Measurements from ENCODE around the gene EEF2.

EEF2 gene

DNA sequence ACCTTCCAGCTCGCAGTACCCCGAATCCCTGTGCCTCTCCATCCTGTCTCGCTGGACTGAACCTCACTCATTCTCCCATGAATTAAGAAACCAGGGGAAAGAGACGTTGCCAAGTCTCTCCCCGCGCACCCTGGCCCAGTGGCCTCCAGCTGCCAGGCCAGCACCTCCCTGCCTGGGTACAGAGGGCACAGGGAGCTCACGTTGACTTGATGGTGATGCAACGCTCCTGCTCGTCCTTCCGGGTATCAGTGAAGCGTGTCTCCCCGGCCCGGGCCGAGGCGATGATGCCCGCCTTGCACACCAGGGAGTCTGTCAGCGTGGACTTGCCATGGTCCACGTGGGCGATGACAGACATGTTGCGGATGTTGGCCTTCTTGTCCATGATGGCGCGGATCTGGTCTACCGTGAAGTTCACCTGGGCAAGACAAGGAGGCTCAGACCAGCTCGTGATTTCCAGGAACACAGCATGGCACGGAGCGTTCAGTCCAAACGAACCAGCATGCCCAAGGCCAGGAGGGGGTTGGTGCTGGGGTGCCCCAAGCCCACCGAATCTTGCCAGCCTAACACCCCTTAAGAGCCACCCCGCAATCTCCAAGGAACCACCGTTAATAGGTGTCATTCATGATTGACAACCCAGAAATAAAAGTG, 1.2 kb downstream of the EEF2 start:
- DNase-seq = no peak

DNA sequence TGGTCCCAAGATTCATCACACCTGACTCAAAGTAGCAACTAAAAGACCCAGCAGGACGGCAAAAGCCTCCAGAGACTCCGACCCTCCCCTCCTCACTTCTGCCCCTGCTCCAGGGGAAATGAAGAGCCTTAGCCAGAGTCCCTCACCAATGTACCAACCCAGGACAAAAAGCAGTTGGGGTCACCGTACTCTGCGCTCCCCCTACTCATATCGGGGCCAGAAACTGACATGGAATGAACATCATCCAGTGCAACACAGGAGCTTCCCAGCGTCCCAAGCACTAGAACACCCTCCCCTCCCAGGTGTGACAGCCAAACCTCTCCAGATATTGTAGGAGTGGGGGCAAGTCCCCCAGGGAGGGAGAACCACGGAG, 1.7 kb downstream of the EEF2 start:
- DNase-seq = no peak

DNA sequence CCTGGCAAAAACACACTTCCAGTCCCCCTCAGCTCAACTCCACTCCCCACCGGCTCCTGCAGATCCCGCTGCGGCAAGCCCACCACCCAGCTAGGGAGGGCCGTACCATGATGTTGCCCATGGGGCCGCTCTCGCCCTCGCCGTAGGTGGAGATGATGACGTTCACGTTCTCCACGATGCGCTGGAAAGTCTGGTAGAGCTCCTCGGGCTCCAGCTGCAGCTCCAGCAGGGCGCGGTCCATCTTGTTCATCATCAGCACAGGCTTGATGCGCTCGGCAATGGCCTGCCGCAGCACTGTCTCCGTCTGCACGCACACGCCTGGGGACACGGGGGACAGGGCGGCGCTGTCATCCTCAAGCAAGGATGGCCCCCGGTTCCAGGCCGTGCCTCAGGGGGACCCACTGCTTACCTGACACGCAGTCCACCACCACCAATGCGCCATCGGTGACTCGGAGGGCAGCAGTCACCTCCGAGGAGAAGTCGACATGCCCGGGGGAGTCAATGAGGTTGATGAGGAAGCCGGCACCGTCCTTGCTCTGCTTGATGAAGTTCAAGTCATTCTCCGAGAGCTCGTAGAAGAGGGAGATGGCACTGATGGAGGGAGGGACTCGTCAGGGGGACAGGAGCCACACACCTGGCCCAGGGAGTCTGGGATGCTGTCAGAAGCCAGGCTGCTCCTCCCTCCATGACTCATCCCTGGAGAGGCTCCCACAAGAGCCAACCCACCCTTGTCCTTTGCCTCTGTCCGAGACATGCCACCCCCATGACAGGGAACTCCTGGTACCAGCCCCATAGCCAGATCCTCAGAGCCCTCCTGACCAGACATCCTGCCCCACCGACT, 2.3 kb downstream of the EEF2 start:
- DNase-seq = no peak

DNA sequence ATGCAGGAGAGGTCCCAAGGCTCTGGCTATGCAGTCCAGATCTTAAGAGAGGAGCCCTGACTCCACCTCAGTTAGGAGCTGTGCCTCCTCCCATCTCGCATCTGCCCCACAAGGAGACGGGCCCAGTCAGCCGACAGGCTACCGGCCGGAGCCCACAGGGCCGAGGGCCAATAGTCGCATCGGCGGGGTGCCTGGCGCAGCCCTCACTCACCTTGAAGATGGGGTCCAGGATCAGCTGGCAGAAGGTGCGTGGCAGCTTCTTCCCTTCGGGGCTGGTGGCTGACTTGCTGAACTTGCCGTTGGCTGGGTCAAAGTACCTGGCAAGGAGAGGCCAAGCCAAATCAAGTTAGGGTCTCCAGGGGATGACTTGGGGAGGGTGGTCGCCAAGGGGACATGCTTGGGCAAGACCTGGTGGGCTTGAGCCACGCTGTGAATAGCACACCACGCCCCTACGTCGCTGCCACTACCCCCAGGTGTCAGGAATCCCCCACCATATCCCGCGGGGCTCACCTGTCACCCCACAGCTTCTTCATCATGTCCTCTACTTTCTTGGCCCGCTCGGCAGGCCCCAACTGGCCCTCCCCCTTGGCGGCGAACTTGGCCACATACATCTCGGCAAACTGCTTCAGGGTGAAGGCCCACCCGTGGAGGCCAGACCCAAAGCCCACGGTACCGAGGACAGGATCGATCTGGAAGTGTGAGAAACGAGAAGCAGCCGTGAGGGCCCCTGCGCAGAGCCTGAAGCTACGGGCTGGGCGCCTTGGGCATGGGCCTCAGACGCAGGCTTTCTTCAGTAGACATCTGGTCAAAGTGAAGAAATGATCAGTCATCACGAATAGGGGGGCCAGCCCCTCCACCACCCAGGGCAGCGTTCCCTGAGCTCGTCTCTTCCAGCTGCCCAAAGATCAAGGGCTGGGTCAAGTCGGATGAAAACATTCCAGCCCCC, 3.3 kb downstream of the EEF2 start:
- DNase-seq = no peak

DNA sequence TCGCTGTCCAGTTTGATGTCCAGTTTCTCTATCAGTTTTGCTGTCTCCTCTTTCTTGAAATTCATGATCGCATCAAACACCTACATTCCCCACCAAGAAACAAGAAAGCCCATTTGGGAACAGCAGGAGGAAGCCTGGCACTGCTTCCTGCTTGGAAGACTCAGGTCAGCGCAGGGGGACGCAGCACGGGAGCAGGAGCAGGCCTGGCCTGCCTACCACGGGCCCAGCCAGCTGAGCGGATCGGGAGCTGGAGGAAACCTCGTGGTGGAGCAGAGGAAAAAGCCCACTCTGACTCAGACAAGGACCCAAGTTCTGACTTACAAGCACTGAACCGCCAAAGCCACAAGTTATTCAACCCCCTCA, 3.9 kb downstream of the EEF2 start:
- no peak for DNase-seq

DNA sequence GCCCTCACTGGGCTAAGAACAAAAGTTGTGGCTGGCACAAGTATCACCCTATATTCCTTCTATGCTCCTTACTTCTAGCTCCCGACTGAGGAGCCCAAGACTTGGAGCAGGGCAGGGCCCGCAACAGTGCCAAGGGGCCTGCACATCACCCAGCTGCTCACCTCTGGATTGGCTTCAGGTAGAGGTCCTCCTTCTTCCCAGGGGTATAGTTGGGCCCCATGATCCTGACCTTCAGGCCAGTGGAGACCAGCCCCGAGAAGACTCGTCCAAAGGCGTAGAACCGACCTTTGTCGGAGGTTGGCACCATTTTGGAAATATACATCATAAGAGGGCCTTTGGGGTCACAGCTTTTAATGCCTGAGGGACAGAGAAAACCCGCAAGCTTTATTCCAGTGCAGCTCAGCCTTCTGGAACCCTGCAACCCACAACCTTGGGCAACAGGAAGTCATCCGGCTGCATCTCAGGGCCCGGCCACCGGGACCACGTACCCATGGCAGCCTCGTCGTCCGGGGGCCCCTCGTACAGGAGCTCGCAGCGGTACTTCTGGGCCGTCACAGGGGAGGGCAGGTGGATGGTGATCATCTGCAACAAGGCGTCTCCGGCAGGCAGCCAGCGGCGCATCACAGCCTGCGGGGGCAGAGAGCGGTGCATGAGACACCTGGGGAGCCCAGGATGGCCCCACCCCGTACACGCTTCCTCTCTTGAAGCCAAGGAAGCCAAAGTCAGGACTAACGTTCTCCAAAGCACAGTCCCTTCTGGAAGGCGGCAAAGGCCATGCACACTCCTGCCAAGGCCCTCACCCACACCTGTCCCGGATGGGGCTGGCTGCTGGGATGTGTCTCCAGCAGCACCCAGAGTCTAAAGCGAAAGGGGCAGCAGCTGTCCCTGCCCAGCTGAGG, 4.7 kb downstream of the EEF2 start:
- DNase-seq = no peak

DNA sequence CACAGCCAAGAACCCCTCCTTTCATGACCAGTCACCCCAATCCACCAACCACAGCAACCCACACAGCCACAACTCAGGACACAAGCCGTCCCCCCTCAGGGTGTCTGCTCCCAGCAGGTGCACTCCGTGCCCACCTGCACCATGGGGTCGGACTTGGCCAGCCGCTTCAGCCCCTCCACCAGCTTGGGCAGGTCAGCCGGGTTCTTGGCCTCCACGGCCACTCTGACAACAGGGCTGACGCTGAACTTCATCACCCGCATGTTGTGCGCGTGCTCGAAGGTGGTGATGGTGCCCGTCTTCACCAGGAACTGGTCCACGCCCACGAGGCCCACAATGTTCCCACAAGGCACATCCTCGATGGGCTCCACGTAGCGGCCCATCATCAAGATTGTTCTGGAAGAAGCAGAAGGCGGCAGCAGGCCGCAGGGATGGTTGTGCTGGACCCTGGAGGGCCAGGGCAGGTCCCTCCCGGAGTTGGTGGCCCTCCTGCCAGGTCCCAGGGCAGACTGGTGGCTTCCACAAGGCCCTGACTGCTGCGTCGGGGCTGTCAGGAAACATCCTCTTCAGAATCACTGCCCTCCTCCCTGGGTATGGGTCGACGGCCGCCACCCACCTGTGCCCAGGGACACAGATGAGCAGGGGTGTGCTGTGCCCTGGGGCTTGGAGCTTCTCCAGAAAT, 5.5 kb downstream of the EEF2 start:
- DNase-seq = no peak

DNA sequence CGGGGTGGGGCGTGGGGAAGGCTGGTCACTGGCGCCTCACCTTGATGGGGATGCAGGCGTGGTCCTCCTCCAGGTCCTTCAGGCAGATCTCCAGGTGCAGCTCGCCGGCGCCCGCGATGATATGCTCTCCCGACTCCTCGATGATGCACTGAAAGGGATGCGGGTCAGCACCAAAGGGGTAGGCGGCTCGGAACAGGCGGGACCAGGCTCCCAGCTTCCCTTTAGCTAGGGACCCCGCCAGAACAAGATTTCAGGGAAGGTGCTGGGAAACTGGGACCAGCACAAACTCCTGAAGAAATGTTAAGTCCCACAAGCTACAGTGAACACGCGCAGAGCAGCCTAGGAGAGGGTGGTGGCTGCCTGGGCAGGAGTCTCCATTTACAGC, 6.0 kb downstream of the EEF2 start:
- DNase-seq = no peak

DNA sequence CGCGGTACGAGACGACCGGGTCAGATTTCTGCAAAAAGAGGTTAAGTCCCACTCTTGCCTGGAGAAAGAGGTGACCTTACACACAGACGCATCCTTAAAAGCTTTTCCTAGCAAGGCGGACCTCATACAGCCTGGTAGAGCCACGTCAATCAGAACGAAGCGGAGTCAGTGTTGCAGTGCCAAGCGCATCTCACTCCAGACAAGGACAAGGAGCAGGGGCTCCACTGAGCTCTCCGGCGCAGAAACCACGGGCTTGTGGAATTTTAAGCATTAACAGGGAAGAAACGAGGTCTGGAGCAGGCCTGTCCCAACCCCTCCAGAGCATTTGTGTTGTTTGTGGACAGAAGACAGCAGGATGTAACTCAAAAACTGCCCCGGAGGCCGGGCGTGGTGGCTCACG, 7.1 kb downstream of the EEF2 start:
- no peak for DNase-seq

DNA sequence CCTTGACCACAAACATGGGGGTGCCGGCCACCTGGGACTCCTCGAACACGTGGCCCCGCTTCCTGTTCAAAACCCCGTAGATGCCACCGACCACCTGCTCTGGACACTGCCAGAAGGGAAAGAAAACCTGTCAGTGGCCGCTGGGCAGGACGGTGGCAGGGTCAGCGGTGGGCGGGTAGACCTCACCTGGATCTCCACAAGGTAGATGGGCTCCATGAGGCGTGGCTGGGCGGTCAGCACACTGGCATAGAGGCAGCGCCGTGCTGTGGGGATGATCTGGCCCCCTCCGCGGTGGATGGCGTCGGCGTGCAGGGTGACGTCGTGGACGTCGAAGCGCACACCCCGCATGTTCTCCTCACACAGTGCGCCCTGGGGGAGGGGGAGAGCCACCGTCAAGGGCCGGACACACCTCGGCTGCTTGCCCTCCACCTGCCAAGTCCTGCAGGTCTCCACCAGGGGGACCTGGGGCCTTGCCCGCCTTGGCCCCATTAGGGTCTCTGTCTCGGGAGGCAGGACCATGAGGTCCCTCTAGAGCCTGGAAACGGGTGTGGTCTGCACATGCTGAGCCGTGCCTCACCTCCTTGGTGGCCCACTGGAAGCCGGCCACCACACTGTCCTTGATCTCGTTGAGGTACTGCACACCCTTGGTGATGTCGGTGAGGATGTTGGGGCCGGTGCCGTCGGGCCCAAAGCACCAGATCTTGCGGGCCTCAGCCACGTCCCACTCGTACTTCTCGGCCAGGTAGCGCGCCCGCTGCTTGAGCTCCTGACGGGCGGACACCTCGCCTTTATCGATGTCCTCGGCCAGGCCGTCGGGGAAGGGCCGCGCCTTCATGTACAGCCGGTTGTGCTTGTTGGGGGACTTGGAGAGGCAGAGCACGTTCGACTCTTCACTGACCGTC, 7.8 kb downstream of the EEF2 start:
- no peak for DNase-seq

DNA sequence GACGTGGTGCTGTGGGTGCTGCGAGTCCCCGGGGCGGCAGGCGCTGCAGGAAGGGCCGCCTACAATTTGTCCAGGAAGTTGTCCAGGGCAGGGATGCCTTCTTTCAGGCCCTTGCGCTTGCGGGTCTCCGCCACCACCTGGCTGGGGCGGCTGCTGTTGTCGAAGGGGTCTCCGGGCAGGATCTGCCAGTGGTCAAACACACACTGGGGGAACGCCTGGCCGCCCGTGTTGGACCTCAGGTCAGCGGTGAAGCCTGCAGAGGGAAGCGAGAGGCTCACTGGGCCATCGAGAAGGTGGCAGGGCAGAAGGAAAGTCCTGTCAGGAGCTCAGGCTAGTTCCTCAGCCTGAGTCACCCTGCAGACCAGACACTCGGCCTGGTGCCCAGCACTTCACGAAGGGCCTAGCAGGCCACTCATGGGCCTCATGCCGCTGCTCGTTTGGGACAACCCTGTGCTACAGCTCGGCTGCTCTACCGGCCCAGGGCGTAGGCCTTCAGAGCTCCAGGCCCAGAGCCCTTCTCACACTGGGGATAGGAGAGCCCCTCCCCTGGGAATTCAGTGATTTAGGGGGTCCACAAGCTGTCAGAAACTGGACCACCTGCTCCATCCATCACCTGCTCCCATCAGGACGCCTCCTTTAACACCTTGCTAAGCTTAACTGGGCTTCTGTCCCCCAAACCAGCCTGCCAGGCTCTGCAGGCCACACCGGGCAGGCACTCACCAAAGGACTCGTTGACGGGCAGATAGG, 8.6 kb downstream of the EEF2 start:
- DNase-seq = no peak

DNA sequence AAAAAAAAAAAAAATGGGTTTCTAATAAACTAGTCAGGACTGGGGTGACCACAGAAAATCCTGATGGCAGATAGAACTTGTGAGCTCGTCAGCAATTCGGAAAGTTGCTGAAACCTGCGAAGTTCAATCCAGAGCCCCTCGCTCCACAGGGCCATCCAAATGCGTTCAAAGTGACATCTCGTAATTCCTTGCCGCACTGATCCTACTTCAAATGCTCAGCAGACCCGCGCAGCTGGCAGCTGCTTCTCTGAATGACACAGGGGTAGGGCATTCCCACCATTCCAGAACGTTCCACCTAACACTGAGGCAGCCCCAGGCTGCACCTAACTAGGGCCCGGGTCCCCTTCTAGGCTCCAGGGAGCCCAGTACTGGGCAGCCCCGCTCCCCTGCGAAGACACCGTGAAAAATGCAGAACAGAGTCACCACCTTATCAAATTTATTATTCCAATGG, 9.6 kb downstream of the EEF2 start:
- no peak for DNase-seq

DNA sequence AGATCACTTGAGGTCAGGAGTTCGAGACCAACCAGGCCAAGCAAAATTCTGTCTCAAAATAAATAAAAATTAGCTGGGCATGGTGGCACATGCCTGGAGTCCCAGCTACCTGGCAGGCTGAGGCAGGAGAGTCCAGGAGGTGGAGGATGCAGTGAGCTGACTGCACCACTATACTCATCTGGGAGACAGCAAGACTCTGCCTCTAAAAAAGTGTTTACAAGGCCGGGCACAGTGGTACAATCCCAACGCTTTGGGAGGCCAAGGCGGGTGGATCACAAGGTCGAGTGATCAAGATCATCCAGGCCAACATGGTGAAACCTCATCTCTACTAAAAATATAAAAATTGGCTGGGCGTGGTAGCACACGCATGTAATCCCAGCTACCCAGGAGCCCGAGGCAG, 10.1 kb downstream of the EEF2 start:
- no peak for DNase-seq

DNA sequence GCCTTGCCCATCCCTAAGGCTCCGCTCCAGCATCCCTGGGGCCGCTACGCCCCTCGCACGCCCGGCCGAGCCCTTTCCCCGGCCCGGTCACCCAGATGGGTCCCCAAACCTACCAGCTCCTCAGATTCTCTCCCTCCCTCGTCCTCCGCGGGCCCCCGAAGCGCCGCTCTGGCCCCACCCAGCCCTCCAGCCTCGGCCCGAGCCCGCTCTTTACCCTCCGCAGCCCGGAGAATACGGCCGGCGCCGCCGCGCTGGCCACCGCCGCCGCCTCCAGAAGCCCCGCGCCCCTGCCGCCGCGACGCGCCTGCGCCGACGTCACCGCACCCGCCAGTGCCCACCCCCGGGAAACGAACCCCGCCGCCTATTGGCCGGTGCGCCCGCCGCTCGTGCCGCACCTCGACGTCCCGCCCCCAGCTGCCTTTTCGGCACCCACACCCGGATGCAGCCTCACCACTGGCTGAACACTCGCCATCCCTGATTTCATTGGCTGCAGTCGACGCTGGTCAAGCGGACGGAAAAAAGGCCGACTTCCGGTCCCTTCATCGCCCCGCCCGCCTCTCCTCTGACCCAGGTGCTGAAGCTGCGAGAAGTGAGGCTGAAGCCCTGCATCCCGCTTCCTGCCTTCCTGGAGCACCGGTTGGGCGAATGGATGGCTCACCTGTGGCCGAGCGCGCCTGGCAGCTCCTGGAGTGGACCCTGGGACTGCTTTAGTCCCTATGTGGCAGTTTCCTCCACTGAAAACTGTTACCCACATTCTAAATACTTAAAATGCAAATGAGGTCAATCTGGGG, 14.3 kb downstream of the EEF2 start, which contains the start of gene DAPK3:
DAPK3 (minus strand) TSS at position 292 of the 791 bp plus-strand sequence. CDS start 1,364 bp downstream, outside the sequence.
- DNase-seq = peak; percentile 94

DNA sequence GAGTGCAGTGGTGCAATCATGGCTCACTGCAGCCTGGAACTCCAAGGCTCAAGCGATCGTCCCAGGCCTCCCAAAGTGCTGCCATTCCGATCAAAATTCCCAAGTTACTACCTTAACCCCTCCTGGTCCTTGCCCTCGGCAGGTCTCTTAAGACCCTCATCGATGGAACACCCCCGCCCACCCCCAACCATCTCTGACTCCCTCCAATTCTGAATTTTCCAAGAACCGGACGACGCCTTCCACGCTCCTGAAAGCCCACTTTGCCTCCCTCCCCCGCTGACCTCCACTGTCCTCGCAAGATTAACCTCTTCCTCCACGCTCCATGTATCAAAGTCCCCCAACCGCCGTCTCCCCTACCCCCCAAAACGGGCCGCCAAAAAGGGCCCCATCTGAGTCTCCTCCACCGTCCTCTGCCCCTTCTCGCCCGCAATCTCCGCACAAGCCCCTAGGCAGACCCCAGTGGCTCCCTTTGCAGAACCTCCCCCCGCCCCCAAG, 14.9 kb downstream of the EEF2 start:
- no peak for DNase-seq

DNA sequence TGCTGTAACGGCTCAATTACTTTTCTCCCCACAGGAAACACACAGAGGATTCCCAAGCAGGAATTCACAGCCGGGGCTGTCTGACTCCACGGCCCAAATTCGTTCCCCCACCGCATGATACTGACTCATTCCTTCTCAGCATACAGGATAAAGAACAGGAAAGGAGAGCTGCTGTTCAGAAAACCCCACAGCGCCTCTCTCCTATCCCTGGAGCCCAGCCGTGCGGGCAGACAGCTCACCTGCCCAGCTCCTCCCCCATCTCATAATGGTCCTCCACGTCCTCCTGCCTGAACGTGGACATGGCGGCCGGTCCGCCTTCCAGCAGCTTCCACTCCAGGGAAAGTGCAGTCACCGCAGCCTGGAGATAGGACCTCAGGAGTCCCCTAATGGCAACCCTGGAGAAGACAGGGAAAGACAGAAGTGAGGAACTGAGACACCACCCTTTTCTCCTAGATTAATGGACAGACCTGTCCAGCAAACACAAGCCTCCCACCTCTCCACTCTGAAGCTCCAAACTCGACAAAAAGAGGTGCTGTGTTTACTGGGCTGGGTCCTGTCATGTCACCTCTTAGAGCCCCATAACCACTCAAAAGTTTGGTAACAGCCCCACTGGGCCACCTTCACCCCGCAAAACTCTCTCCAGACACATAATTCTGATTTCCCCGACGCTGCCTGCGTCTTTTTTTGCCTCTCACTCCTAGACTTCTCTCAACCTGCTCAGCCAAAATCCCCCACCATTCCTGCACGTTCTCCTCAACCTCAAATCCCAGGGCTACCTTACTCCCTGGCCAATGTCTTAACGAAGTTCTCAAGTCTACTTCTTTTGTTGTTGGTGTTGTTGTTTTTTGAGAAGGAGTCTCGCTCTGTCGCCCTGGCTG, 15.6 kb downstream of the EEF2 start:
- no peak for DNase-seq

DNA sequence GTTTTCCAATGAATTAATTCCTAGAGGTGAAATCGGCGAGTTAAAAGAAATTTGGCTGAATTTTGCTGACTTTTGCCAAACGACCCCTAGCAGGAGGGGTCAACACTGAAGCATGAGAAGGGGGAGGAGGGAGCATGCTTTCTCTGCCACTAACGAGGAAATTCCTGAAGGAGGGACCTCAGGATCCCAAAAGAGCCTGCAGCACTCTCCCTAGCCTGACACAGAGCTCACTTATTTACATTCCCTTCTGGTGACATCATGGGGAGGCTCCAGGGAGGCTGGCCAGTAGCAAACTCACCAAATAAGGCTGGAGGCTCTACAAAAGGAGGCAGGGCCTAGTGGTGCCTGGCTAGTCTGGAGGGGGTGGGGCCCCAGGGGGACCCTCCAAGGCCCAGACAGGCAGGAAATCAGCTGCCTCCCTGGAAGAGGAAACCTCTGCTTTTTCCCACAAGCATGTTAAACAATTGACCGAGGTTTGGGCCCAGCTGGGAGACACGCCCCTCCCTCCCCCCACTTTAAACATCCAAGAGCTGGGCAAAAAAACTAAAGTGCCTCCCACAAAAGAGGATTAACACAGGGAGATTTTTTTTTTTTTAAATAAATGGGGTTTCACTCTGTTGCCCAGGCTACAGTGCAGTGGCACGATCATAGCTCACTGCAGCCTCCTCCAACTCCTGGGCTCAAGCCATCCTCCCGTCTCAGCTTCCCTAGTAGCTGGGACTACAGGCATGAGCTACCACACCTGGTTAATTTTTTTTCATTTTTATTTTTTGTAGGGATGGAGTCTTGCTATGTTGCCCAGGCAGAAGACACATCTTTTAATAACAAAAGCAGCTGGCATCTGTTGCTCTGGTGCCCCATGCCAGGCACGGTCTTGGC, 16.5 kb downstream of the EEF2 start:
- DNase-seq = no peak

Data from stimulated activated CD4-positive, alpha-beta T cell treated with anti-CD3 and anti-CD28 coated beads, Interleukin-1b, Interleukin-23, amount 100 ng/mL, for 48 hours (primary cell).